Astrocyte of the cerebellum (primary cell): ENCODE data around the gene DNAH8.

Experiments
- DNase-seq: peaks from one replicate; pipeline ENCODE4 v3.0.0-alpha.2; 2011; ENCODE audit warnings: low read depth
- H3K4me3 ChIP-seq: 2 replicates; pipeline ENCODE4 v1.5.1; 2011; ENCODE audit warnings: mild to moderate bottlenecking, low read depth, low read length, moderate library complexity
- CTCF ChIP-seq: IDR thresholded peaks from 2 replicates; pipeline ENCODE4 v1.5.1; 2012; ENCODE audit warnings: low read length, low read depth, moderate library complexity, mild to moderate bottlenecking; ENCODE audit errors: missing control alignments
- in situ Hi-C: cut with HindIII; loops from 2 replicates; pipeline ENCODE4 v1.10.0; 2017; ENCODE audit warnings: low sequenced_read_pairs

Gene DNAH8

GRCh38 chr6:38723783-38724182, 8.7 kb downstream of the DNAH8 start:
- TF ChIP-seq CTCF, result no peak
- H3K4me3 ChIP-seq, result no peak overlapping the region
- DNase-seq, result no peak
- in situ Hi-C loops, result no loop called here

GRCh38 chr6:38724343-38724742, 9.2 kb downstream of the DNAH8 start:
- no peak for TF ChIP-seq CTCF
- in situ Hi-C loops, result no loop called here
- DNase-seq, result no peak
- H3K4me3 ChIP-seq, result no peak overlapping the region

- H3K4me3 ChIP-seq, result no peak overlapping the region
- DNase-seq, result peak; percentile 4
- in situ Hi-C loops, result no loop called here
- no peak for TF ChIP-seq CTCF
Measured at GRCh38 chr6:38725414-38726183, 10.5 kb downstream of the DNAH8 start.

- in situ Hi-C loops, result no loop called here
Measured at GRCh38 chr6:38728203-38728602, 13.1 kb downstream of the DNAH8 start.

GRCh38 chr6:38730140-38730862, 15.2 kb downstream of the DNAH8 start:
- H3K4me3 ChIP-seq, result no peak overlapping the region

More at GRCh38 chr6:38728203-38728602, 13.1 kb downstream of the DNAH8 start:
- no peak for TF ChIP-seq CTCF
- H3K4me3 ChIP-seq, result no peak overlapping the region
- DNase-seq, result no peak

GRCh38 chr6:38736951-38737350, 21.8 kb downstream of the DNAH8 start:
- no peak overlapping the region for H3K4me3 ChIP-seq
- TF ChIP-seq CTCF, result no peak
- in situ Hi-C loops, result no loop called here
- DNase-seq, result no peak

More at GRCh38 chr6:38730140-38730862, 15.2 kb downstream of the DNAH8 start:
- in situ Hi-C loops, result no loop called here
- no peak for DNase-seq
- no peak for TF ChIP-seq CTCF
